CD4-positive, alpha-beta T cell (primary cell): ENCODE measurements around the gene IGFBP5. TPM values are rescaled to one million over a fixed set of nuclear protein-coding genes. Genes with fewer than 3 reads are reported as not detected.

Source experiments
- ATAC-seq: fragments of 200-7000 bp; cut with Tn5 transposase; one replicate; pipeline ENCODE4 v1.10.0; 2022; ENCODE audit warnings: mild to moderate bottlenecking; ENCODE audit not compliant: poor library complexity
- CTCF ChIA-PET: fragments of 350-600 bp; sonication (Branson Sonifier 250); formaldehyde crosslinking; loops from one replicate; lab custom pipeline; 2021; ENCODE audit warnings: antibody characterized with exemption, inconsistent platforms; lab: Charles Lee
- POLR2A ChIA-PET: fragments of 350-600 bp; sonication (Branson Sonifier 250); formaldehyde crosslinking; loops from one replicate; lab custom pipeline; 2021; ENCODE audit warnings: antibody characterized with exemption, inconsistent platforms; lab: Charles Lee
- DNase-seq, 14 experiments: peaks; one replicate each; pipeline ENCODE4 v3.0.0-alpha.2; 2013 to 2020; ENCODE audit warnings: mixed read lengths in 2 of 14
- H3K27ac ChIP-seq, 2 donors: one replicate each; pipeline versions ENCODE4 v1.5.1 to v1.7.0; 2013; ENCODE audit warnings: low read length in 2 of 2, low read depth in 1 of 2, mild to moderate bottlenecking in 1 of 2
- H3K27me3 ChIP-seq, 2 experiments: 1 replicate in 1 of 2; 2 replicates in 1 of 2; pipeline versions ENCODE4 v1.6.1 to v1.7.0; 2013; ENCODE audit warnings: low read length in 2 of 2, control low read depth in 1 of 2, mild to moderate bottlenecking in 1 of 2, moderate library complexity in 1 of 2; ENCODE audit not compliant: insufficient read depth in 2 of 2, control insufficient read depth in 1 of 2
- H3K36me3 ChIP-seq: one replicate; pipeline ENCODE4 v1.6.1; 2013; ENCODE audit warnings: low read length, control low read depth; ENCODE audit not compliant: insufficient read depth
- H3K4me1 ChIP-seq: one replicate; pipeline ENCODE4 v1.6.1; 2013; ENCODE audit warnings: low read length, control low read depth; ENCODE audit not compliant: insufficient read depth
- H3K4me3 ChIP-seq: one replicate; pipeline ENCODE4 v1.5.1; 2013; ENCODE audit warnings: mild to moderate bottlenecking, low read length, moderate library complexity
- H3K9me3 ChIP-seq, 2 experiments: 1 replicate in 1 of 2; 2 replicates in 1 of 2; pipeline versions ENCODE4 v1.6.1 to v1.7.0; 2013; ENCODE audit warnings: low read length in 2 of 2, mild to moderate bottlenecking in 2 of 2, control low read depth in 1 of 2, moderate library complexity in 1 of 2; ENCODE audit not compliant: control insufficient read depth in 1 of 2, insufficient read depth in 1 of 2
- H3K27ac Mint-ChIP-seq: one replicate; pipeline ENCODE4 v1.8.0; 2020; ENCODE audit warnings: mixed read lengths
- H3K27me3 Mint-ChIP-seq: one replicate; pipeline ENCODE4 v1.8.0; 2021; ENCODE audit warnings: mixed read lengths
- H3K36me3 Mint-ChIP-seq: one replicate; pipeline ENCODE4 v1.8.0; 2021; ENCODE audit warnings: low read depth, mixed read lengths
- H3K4me1 Mint-ChIP-seq: one replicate; pipeline ENCODE4 v1.8.0; 2021; ENCODE audit warnings: low read depth, mixed read lengths
- H3K4me3 Mint-ChIP-seq: one replicate; pipeline ENCODE4 v1.8.0; 2020; ENCODE audit warnings: mild to moderate bottlenecking, mixed read lengths
- H3K9me3 Mint-ChIP-seq: one replicate; pipeline ENCODE4 v1.8.0; 2020; ENCODE audit warnings: mixed read lengths
- CTCF ChIP-seq: fragments of 200-600 bp; IDR thresholded peaks from one replicate; pipeline ENCODE4 v1.8.0; 2022; ENCODE audit warnings: antibody characterized with exemption, mild to moderate bottlenecking
- intact Hi-C, 2 experiments: fragments of 100-400 bp; cut with DNase I in 1 of 2; cut with micrococcal nuclease in 1 of 2; formaldehyde crosslinking; loops; one replicate each; pipeline versions ENCODE4 v1.15.1 to v1.9.0; 2023 to 2025; cut with DNase I, micrococcal nuclease
- total RNA-seq, 174 experiments: library from RNA in 2 of 174; stranded (reverse) in 2 of 174; gene quantifications; one replicate each; pipeline ENCODE4 v1.2.3 and lab custom pipeline; 2021 to 2026

Gene IGFBP5
- total RNA-seq, 2 experiments from 2014 or later: not detected

DNA sequence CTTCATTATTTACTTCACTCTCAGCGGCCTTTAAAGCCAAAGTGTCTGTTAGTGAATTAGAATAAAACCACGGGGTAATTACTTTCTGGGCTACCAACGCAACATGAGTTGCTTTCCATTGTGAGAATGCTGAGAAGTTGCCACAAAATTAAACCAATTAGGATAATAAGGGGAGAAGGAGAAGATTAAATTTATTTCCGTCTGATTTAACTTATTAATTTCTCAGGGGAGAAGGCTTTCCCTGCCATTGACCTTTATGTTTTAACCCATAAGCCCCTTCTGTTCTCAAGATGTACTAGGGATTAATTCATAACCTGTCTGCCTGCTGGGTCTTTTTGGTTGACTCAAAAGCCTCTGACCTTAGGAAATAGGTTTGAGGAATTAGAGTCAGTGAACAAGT lies 42.3 kb upstream of the IGFBP5 start:
- no peaks in the 10 kb centered on the region for H3K4me1 Mint-ChIP-seq
- TF ChIP-seq CTCF: no peak
- no peaks in the 10 kb centered on the region for H3K4me1 ChIP-seq
- H3K4me3 ChIP-seq: no peak overlapping the region
- no peaks in the 10 kb centered on the region for H3K36me3 Mint-ChIP-seq
- DNase-seq: no peak
- no peaks in the 10 kb centered on the region for H3K9me3 Mint-ChIP-seq
- no peak overlapping the region for H3K27ac ChIP-seq
- no peaks in the 10 kb centered on the region for H3K36me3 ChIP-seq
- H3K27me3 ChIP-seq: no peaks in the 10 kb centered on the region
- no peak overlapping the region for H3K27ac Mint-ChIP-seq
- H3K27me3 Mint-ChIP-seq: peaks cover 8% of the 10 kb centered on the region
- POLR2A ChIA-PET: no interaction called here
- ATAC-seq: no peak
- CTCF ChIA-PET: no interaction called here
- H3K9me3 ChIP-seq: no peaks in the 10 kb centered on the region
- intact Hi-C loops: no loop called here
- H3K4me3 Mint-ChIP-seq: no peak overlapping the region

GRCh38 chr2:216736326-216736725 lies 41.0 kb upstream of the IGFBP5 start:
- Mint-ChIP-seq H3K9me3 (no peaks in the 10 kb centered on the region), H3K4me3 (no peak overlapping the region), H3K4me1 (no peaks in the 10 kb centered on the region), H3K36me3 (no peaks in the 10 kb centered on the region), H3K27me3 (no peaks in the 10 kb centered on the region), H3K27ac (no peak overlapping the region)
- no peak overlapping the region for H3K27ac ChIP-seq
- ChIA-PET POLR2A (no interaction called here), CTCF (no interaction called here)
- H3K4me3 ChIP-seq: no peak overlapping the region
- intact Hi-C loops: no loop called here
- no peaks in the 10 kb centered on the region for H3K27me3 ChIP-seq
- DNase-seq (no peak), ATAC-seq (no peak)
- TF ChIP-seq CTCF: no peak
- no peaks in the 10 kb centered on the region for H3K36me3 ChIP-seq
- H3K9me3 ChIP-seq: no peaks in the 10 kb centered on the region
- no peaks in the 10 kb centered on the region for H3K4me1 ChIP-seq

- POLR2A ChIA-PET: no interaction called here
- Histone ChIP-seq H3K4me1 (no peaks in the 10 kb centered on the region), H3K4me3 (no peak overlapping the region), H3K36me3 (no peaks in the 10 kb centered on the region), H3K27me3 (no peaks in the 10 kb centered on the region), H3K27ac (no peak overlapping the region), H3K9me3 (no peaks in the 10 kb centered on the region)
- Mint-ChIP-seq H3K27ac (no peak overlapping the region), H3K9me3 (no peaks in the 10 kb centered on the region), H3K4me1 (no peaks in the 10 kb centered on the region), H3K36me3 (no peaks in the 10 kb centered on the region), H3K4me3 (no peak overlapping the region), H3K27me3 (no peaks in the 10 kb centered on the region)
- TF ChIP-seq CTCF: no peak
- intact Hi-C loops: no loop called here
- CTCF ChIA-PET: no interaction called here
- DNase-seq (no peak), ATAC-seq (no peak)
Measured at GRCh38 chr2:216735668-216736067, 40.3 kb upstream of the IGFBP5 start.
